Superior temporal gyrus (tissue), 1 donor: ENCODE measurements around the gene PRKCA.

Experiments
- DNase-seq: peaks from one replicate; pipeline ENCODE4 v3.0.0-alpha.2; 2016; ENCODE audit errors: extremely low spot score

Gene PRKCA

GRCh38 chr17:66625311-66625767 is 322.9 kb downstream of the PRKCA start:
- peak; percentile 66 for DNase-seq

GRCh38 chr17:66627985-66628384 is 325.6 kb downstream of the PRKCA start:
- DNase-seq, result no peak

- DNase-seq, result no peak
Observed at GRCh38 chr17:66629762-66630161, 327.3 kb downstream of the PRKCA start.

- DNase-seq, result no peak
Observed at GRCh38 chr17:66630379-66630778, 328.0 kb downstream of the PRKCA start.

- no peak for DNase-seq
Observed at GRCh38 chr17:66630828-66631472, 328.5 kb downstream of the PRKCA start.

GRCh38 chr17:66632731-66633130 is 330.3 kb downstream of the PRKCA start:
- DNase-seq, result no peak

- no peak for DNase-seq
Observed at GRCh38 chr17:66633317-66633965, 331.0 kb downstream of the PRKCA start.

GRCh38 chr17:66634193-66634592 is 331.8 kb downstream of the PRKCA start:
- DNase-seq, result no peak

GRCh38 chr17:66635386-66636045 is 333.1 kb downstream of the PRKCA start:
- DNase-seq, result no peak

- peak; percentile 56 for DNase-seq
Observed at GRCh38 chr17:66636111-66636510, 333.7 kb downstream of the PRKCA start.

- DNase-seq, result no peak
Observed at GRCh38 chr17:66637491-66637890, 335.1 kb downstream of the PRKCA start.

GRCh38 chr17:66638707-66639479 is 336.5 kb downstream of the PRKCA start:
- no peak for DNase-seq

GRCh38 chr17:66643815-66644710 is 341.6 kb downstream of the PRKCA start:
- peak; percentile 57 for DNase-seq

- no peak for DNase-seq
Observed at GRCh38 chr17:66645259-66645658, 342.8 kb downstream of the PRKCA start.

GRCh38 chr17:66647391-66647983 is 345.1 kb downstream of the PRKCA start:
- no peak for DNase-seq

- no peak for DNase-seq
Observed at GRCh38 chr17:66649818-66650543, 347.6 kb downstream of the PRKCA start.

GRCh38 chr17:66650544-66650877 is 348.1 kb downstream of the PRKCA start:
- no peak for DNase-seq

GRCh38 chr17:66652840-66653507 is 350.6 kb downstream of the PRKCA start:
- no peak for DNase-seq

GRCh38 chr17:66654106-66654740 is 351.8 kb downstream of the PRKCA start:
- DNase-seq, result peak; percentile 61
